HFFc6 (cell line): ENCODE data around the gene RAD51. TPM values are rescaled to one million over a fixed set of nuclear protein-coding genes. Genes with fewer than 3 reads are reported as not detected.
A peak's percentile ranks its signal among the peaks of the same experiment; 100 is the strongest.

Experiments
- DNase-seq: peaks from one replicate; pipeline ENCODE4 v3.0.0-alpha.2; 2018
- H3K27ac Mint-ChIP-seq: 2 replicates; pipeline ENCODE4 v1.8.0; 2020; ENCODE audit warnings: mild to moderate bottlenecking, mixed read lengths
- H3K27me3 Mint-ChIP-seq: 2 replicates; pipeline ENCODE4 v1.8.0; 2021; ENCODE audit warnings: mild to moderate bottlenecking, moderate library complexity, mixed read lengths; ENCODE audit not compliant: insufficient read depth
- H3K36me3 Mint-ChIP-seq: 2 replicates; pipeline ENCODE4 v1.8.0; 2021; ENCODE audit warnings: low read depth, mixed read lengths
- H3K4me1 Mint-ChIP-seq: 2 replicates; pipeline ENCODE4 v1.8.0; 2020; ENCODE audit warnings: low read depth, mixed read lengths
- H3K4me3 Mint-ChIP-seq: 2 replicates; pipeline ENCODE4 v1.8.0; 2020; ENCODE audit warnings: mild to moderate bottlenecking, moderate library complexity, mixed read lengths
- H3K9me3 Mint-ChIP-seq: 2 replicates; pipeline ENCODE4 v1.8.0; 2020; ENCODE audit warnings: mild to moderate bottlenecking, mixed read lengths
- total RNA-seq, 6 experiments: library from RNA; stranded (reverse); fragmentation: NEBNext Ultra II Directional; extraction: Animal tissue kit (Norgen Biotek cat#: 25700); gene quantifications; 2 replicates in 1 of 6; 3 replicates in 5 of 6; pipeline ENCODE4 v1.2.3, GENCODE V29; 2021
- TF ChIP-seq, protein P1 (sequence below): fragments of 200-600 bp; sonication (generic); IDR thresholded peaks from 2 replicates; pipeline ENCODE4 v1.5.0; 2021; ENCODE audit warnings: antibody characterized with exemption, mild to moderate bottlenecking

RAD51 gene
- total RNA-seq, 6 experiments from 2014 or later = 8.2 to 15.9 (median 12.1) TPM

DNA sequence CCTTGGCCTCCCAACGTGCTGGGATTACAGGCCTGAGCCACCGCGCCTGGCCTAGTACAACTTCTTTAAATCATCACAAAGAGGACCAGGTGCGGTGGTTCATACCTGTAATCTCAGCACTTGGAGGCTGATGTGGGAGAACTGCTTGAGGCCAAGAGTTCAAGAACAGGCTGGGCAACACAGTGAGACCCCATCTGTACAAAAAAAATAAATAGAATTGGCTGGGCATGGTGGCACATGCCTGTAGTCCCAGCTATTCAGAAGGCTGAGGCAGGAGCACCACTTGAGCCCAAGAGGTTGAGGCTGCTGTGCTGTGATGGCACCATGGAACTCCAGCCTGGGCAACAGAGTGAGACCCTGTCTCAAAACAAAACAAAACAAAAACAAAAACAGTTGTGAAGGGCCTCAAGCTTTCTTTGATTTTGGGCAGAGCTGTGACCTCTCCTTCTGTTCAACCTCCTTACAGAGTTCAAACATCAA is 54.2 kb downstream of the RAD51 start:
- Mint-ChIP-seq H3K27me3 (peaks cover 4% of the 10 kb centered on the region), H3K36me3 (peaks cover 4% of the 10 kb centered on the region; the same call in 1 of the 2 replicates), H3K4me3 (no peak overlapping the region), H3K27ac (no peak overlapping the region), H3K9me3 (no peaks in the 10 kb centered on the region), H3K4me1 (peaks cover 41% of the 10 kb centered on the region)
- no peak for DNase-seq
- TF ChIP-seq, protein P1, sequence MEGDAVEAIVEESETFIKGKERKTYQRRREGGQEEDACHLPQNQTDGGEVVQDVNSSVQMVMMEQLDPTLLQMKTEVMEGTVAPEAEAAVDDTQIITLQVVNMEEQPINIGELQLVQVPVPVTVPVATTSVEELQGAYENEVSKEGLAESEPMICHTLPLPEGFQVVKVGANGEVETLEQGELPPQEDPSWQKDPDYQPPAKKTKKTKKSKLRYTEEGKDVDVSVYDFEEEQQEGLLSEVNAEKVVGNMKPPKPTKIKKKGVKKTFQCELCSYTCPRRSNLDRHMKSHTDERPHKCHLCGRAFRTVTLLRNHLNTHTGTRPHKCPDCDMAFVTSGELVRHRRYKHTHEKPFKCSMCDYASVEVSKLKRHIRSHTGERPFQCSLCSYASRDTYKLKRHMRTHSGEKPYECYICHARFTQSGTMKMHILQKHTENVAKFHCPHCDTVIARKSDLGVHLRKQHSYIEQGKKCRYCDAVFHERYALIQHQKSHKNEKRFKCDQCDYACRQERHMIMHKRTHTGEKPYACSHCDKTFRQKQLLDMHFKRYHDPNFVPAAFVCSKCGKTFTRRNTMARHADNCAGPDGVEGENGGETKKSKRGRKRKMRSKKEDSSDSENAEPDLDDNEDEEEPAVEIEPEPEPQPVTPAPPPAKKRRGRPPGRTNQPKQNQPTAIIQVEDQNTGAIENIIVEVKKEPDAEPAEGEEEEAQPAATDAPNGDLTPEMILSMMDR = no peak

- no peak overlapping the region for H3K4me3 Mint-ChIP-seq
- no peaks in the 10 kb centered on the region for H3K9me3 Mint-ChIP-seq
- H3K36me3 Mint-ChIP-seq = peaks cover 4% of the 10 kb centered on the region; the same call in 1 of the 2 replicates
- H3K27ac Mint-ChIP-seq = no peak overlapping the region
- TF ChIP-seq, protein P1 = no peak
- H3K4me1 Mint-ChIP-seq = peaks cover 36% of the 10 kb centered on the region
- peaks cover 3% of the 10 kb centered on the region; the same call in 1 of the 2 replicates for H3K27me3 Mint-ChIP-seq
- DNase-seq = no peak
These were observed 55.9 kb downstream of the RAD51 start for GRCh38 chr15:40750885-40751284.

GRCh38 chr15:40751745-40752144 is 56.8 kb downstream of the RAD51 start:
- no peak for DNase-seq
- Mint-ChIP-seq H3K27ac (no peak overlapping the region), H3K27me3 (peaks cover 3% of the 10 kb centered on the region; the same call in 1 of the 2 replicates), H3K36me3 (peaks cover 4% of the 10 kb centered on the region; the same call in 1 of the 2 replicates), H3K4me3 (no peak overlapping the region), H3K4me1 (peaks cover 35% of the 10 kb centered on the region), H3K9me3 (no peaks in the 10 kb centered on the region)
- TF ChIP-seq, protein P1 = no peak

DNA sequence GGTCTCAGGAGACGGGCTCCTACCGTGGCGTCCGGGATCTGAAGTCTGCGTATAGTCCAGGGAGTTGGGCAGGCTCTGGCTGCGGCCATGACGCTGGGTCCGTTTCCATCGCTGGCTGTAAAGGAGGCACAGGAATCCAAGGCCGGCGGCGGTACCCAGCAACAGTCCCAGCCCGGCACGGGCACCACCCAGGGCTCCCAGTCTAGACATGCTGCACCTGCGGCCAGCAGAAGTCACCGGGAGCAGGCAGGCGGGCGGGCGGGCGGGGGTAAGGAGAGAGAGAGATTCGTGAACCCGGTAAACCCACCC is 59.6 kb downstream of the RAD51 start:
- Mint-ChIP-seq H3K27me3 (0 out of 2 replicates have a peak, but pooled peaks cover 2% of the 10 kb centered on the region), H3K36me3 (peaks cover 4% of the 10 kb centered on the region; the same call in 1 of the 2 replicates), H3K9me3 (no peaks in the 10 kb centered on the region), H3K27ac (peak overlapping the region; percentile 61), H3K4me3 (peak overlapping the region; percentile 93), H3K4me1 (peaks cover 29% of the 10 kb centered on the region)
- DNase-seq = no peak
- TF ChIP-seq, protein P1 = no peak

DNA sequence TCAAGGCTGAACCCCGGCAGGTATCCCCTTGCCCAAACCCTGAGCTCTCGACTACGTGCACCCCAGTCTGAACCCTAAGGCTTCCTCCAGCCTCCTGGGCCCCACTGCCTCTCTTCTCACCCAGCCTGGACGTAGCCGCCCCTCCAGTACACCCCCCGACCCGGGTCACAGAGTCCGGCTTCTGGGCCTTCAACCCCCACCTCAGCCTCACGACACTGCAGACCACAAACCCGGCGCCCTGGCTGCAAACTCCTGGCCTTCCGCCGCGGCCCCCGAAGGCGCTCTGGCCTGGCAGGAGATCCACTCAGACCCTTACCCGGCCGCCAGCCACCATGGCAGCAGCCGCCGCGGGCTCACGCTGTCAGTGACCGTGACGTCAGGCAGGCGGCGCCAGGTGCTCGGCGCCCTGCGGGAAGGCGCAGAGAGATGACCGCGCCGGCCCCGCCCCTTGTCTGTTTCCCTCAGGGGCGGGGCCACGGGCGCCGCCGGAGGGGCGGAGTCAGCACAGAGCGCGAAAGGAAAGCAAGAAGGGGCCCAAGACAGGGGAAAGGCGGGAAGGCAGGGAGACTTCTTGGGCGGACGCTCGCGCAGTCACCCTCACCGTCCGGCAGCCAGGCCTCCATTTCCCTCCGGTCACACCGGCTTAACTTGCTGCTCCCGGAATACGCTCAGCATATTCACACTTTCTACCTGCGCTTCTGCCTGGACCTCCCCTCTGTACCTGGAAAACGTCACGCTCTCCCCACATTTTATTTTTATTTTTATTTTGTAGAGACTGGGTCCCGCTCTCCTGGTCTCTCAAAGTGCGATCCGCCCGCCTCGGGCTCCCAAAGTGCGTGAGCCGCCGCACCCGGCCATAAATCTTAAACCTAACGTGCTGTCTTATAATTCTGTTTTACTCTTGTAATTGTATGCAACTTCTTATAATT is 60.2 kb downstream of the RAD51 start, which contains the start of gene RMDN3:
TSS of gene RMDN3 (minus strand) at position 372 of the 929 bp plus-strand sequence. CDS start 471 bp downstream, outside the sequence.
- DNase-seq = peak; percentile 74
- Mint-ChIP-seq H3K4me1 (peaks cover 29% of the 10 kb centered on the region), H3K27ac (peak within 1 kb of the TSS; percentile 96), H3K27me3 (0 out of 2 replicates have a peak, but pooled peaks cover 2% of the 10 kb centered on the region), H3K9me3 (no peaks in the 10 kb centered on the region), H3K36me3 (peaks cover 4% of the 10 kb centered on the region; the same call in 1 of the 2 replicates), H3K4me3 (peak within 1 kb of the TSS; percentile 93)
- TF ChIP-seq, protein P1 = peak; percentile 32; the same call in 1 of the 2 replicates
